ENCODE measurements around the gene AMBP.

The AMBP gene

DNA sequence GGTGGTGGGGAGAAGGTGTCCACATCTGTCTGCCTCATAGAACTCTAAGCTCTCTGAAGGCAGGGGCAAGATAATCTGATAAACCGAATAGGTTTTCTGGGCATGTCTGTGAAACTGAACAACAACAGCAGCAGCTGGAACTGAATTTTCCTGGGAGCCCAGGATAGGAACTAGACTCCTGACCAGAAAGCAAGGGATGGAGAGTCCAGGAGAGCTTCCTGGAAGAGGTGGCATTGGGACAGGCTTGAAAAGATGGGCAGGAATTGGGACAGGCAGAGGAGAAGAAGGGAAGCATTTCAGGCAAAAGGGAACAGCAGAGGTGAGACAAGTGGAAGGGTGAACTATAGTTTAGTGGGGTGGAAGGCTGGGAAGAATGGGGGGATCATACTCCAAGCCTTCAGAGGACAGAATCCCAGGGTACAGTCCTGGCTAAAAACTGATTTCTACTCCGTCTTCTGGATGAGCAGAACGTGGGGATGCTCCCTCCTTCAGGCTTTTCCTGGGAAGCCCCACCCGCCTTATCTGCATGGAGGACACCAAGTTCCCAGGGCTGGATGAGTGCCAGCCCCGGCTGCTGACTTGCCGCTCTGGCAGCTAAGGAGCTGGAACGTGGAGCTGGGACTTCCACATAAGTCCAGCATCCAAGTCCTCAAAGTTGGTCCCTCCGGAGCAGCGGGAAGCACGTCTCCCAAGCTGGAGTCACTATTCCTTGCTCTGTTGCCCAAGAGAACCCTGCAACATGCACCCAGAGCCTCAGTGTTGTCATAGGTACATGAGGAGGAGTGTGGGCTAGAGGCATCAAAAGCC lies 34.9 kb upstream of the AMBP start:
- DNase-seq (ENCODE audit: low read depth, low spot score) = no peak

- no peak for DNase-seq (ENCODE audit: low read depth, low spot score)
These were observed 34.2 kb upstream of the AMBP start for GRCh38 chr9:114112325-114112724.

DNA sequence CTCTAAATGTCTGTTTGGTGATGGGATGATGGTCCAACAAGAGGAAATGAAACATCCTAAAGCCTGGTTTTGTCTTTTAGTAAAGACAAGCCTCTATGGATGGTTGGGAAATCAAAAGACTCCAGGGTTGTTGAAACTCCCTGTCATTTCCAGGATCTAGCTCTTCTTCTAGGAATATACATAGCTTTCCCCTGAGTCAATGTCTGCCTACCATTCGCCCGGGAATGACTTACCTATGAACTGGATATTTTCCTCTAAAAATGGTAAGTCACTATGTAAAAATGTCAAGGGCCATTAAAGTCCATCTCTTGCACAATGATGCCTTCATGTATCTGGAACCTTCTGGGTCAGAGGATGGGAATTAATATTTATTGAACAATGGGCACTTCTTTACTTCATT lies 32.1 kb upstream of the AMBP start:
- no peak for DNase-seq (ENCODE audit: low read depth, low spot score)

DNA sequence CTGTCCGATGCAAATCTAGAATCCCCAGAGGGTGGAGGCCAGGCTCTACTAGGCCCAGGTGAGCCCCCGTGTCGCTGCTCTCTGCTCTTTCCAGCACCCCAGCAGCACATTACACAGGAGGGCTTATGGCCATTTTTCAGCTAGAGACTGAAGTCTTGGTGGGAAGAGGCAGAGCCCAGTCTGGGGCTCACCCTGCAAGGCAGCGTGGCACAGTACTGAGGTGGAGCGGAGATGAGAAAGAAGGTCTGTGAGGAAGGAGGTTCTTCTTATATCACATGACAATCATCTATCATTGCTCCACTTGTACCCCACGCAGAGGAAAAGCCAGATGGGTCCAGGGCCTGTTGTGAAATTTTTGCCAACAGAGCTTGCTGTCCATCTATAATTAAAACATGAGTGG lies 31.0 kb upstream of the AMBP start:
- no peak for DNase-seq (ENCODE audit: low read depth, low spot score)

GRCh38 chr9:114108016-114108833 lies 30.1 kb upstream of the AMBP start:
- peak; percentile 94 for DNase-seq (ENCODE audit: low read depth, low spot score)

GRCh38 chr9:114107286-114108001 lies 29.3 kb upstream of the AMBP start:
- DNase-seq (ENCODE audit: low read depth, low spot score) = no peak

DNA sequence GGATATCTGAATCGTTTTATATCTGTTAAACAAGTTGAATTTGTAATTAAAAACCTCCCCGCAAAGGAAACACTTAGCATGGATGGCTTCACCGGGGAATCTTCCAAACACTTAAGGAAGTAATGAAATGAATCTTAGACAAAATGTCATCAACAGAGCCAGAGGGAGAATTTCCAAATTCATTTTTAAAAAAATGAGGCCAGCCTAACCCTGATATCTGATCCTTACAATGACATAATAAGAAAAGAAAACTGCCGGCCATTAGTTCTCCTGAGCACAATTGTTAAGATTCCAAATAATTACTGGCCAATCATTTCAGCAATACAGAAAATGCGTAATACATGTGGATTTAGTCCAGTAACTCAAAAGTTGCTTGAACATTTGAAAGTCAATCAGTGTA lies 27.1 kb upstream of the AMBP start:
- no peak for DNase-seq (ENCODE audit: low read depth, low spot score)

- DNase-seq (ENCODE audit: low read depth, low spot score) = no peak
These were observed 24.4 kb upstream of the AMBP start for GRCh38 chr9:114102484-114102883.

DNA sequence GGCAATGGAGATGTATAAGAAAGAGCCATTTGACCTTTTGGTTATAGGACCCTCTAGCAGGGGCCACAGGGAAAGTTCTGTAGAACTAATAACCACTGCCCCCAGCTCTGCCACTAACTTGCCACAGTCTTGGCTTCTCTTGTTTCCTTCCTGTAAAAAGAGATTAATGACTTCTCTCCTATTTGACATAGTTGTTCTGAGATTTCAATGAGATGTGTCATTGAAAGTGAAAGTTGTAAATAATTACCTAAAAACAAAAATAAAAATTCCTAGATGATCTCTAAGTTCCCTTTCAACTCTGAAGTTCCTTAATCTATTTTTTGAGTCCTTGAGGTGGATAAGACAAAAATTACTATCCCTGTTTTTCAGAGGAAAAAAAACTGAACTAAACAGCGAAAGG lies 22.4 kb upstream of the AMBP start:
- no peak for DNase-seq (ENCODE audit: low read depth, low spot score)

DNA sequence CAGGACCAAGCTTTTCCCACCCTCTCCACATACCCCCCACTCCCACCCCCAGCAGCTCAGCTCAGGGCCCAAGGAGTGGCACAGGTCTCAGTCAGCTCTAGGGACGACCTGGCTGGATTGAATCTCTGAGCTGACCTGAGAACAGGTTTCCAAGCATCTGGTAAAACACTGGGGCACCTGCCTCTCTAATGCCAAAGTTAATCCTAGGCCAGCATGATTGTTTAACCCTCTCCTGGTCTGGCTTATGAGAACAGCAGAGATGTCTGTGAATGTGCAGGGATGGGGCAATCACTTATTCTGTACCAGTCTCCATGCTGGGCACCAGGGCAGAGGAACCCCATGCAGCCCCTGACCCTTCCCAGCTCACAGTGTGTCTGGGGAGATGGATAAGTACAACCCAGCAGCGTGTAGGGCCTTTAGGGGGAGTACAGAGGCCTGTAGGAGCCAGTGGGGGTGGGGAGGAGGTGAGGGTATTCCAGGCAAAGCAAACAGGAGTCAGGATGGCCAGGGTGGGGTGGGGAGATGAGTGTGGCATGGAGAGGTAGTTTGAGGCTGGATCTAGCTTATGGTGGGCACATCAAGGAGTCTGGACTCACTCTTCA lies 21.7 kb upstream of the AMBP start:
- DNase-seq (ENCODE audit: low read depth, low spot score) = no peak

GRCh38 chr9:114098936-114099668 lies 21.0 kb upstream of the AMBP start, which contains the start of gene KIF12:
Gene KIF12, minus strand, starts transcription at chr9:114099292. Its CDS starts 16 bp downstream, at chr9:114099276.
- peak; percentile 67 for DNase-seq (ENCODE audit: low read depth, low spot score)

GRCh38 chr9:114098021-114098935 lies 20.2 kb upstream of the AMBP start:
- DNase-seq (ENCODE audit: low read depth, low spot score) = peak; percentile 44

DNA sequence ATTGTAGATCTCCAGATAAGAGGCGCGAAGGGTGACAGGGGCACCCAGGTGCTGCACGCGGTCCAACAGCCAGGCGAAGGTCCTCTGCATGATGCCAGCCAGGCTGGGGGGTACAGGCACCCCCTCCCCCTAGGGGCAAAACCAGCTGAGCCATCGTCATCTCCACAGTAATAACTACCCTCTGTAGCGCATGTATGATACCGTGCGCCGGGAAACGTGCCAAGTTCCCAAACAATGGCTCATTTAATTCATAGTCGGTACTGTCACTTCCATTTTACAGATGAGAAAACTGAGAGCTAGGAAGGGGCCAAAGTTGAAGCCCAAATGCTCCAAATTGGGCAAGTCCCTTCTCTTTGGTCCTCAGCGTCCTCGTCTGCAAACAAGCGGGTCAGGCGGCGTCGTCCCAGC lies 19.5 kb upstream of the AMBP start:
- DNase-seq (ENCODE audit: low read depth, low spot score) = peak; percentile 22

- peak; percentile 31 for DNase-seq (ENCODE audit: low read depth, low spot score)
These were observed 18.9 kb upstream of the AMBP start for GRCh38 chr9:114096866-114097612.

GRCh38 chr9:114096041-114096511 lies 18.0 kb upstream of the AMBP start:
- DNase-seq (ENCODE audit: low read depth, low spot score) = peak; percentile 27

GRCh38 chr9:114094971-114095370 lies 16.9 kb upstream of the AMBP start:
- DNase-seq (ENCODE audit: low read depth, low spot score) = no peak

DNA sequence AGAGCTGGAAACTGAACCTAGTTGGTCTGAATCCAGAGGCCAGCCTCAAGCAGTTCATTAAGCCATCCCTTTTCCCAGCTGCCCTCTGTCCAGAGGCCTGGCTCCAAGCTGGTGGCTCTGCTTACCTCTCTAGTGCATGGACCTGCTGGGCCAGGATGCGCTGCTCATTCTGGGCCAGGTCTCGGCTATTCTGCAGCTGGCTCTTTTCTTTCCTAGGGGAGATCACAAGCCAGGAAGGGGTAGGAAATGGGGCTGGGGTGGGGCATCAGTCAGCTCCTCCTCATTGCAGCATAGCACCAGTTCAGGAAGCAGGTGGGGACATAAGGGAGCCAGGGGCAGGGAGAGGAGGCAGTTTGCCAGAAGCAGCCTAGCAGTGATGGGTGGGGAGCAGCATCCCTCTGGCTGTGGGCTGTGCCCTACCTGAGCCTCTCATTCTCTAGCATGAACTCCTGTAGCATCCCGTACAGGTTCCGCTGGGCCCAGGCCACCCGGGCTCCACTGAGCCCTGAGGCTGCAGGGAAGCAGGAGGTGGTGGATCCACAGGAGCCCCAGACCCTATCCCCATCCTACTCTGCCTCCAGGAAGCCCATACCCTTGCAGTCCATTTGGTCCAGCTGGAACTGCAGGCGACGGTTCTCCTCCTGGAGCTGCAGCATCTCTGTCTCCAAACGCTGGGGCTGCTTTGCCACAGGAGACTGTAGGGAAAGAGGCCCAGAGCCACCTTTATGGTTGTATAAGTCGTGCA lies 15.8 kb upstream of the AMBP start:
- DNase-seq (ENCODE audit: low read depth, low spot score) = no peak

- no peak for DNase-seq (ENCODE audit: low read depth, low spot score)
These were observed 15.0 kb upstream of the AMBP start for GRCh38 chr9:114093031-114093471.
